Parathyroid adenoma (tissue), 2 donors: Measurements from ENCODE around the gene VAV3.

Source experiments
- H2AFZ ChIP-seq: fragments of 300-600 bp; sonication (generic); one replicate; pipeline ENCODE4 v1.7.0; 2017; ENCODE audit warnings: antibody characterized with exemption, mild to moderate bottlenecking
- H3K27ac ChIP-seq: fragments of 300-600 bp; sonication (generic); one replicate; pipeline ENCODE4 v1.7.0; 2017
- H3K27me3 ChIP-seq: fragments of 300-600 bp; sonication (generic); one replicate; pipeline ENCODE4 v1.7.0; 2017; ENCODE audit warnings: low read length; ENCODE audit not compliant: control insufficient read depth, insufficient read depth
- H3K36me3 ChIP-seq: fragments of 300-600 bp; sonication (generic); one replicate; pipeline ENCODE4 v1.7.0; 2017; ENCODE audit warnings: low read length; ENCODE audit not compliant: control insufficient read depth, insufficient read depth
- H3K4me1 ChIP-seq: fragments of 300-600 bp; sonication (generic); one replicate; pipeline ENCODE4 v1.7.0; 2017; ENCODE audit warnings: control low read depth
- H3K4me2 ChIP-seq: fragments of 300-600 bp; sonication (generic); one replicate; pipeline ENCODE4 v1.7.0; 2017; ENCODE audit warnings: low read length
- H3K4me3 ChIP-seq: fragments of 300-600 bp; sonication (generic); one replicate; pipeline ENCODE4 v1.7.0; 2017; ENCODE audit warnings: low read depth, low read length
- H3K79me2 ChIP-seq: fragments of 300-600 bp; sonication (generic); one replicate; pipeline ENCODE4 v1.7.0; 2017; ENCODE audit warnings: control low read depth
- H3K9ac ChIP-seq: fragments of 300-600 bp; sonication (generic); one replicate; pipeline ENCODE4 v1.7.0; 2017; ENCODE audit warnings: mild to moderate bottlenecking
- H3K9me3 ChIP-seq: fragments of 300-600 bp; sonication (generic); one replicate; pipeline ENCODE4 v1.7.0; 2017; ENCODE audit warnings: low read length; ENCODE audit not compliant: control insufficient read depth
- CTCF ChIP-seq: fragments of 300-600 bp; sonication (generic); IDR thresholded peaks from one replicate; pipeline ENCODE4 v1.7.0; 2017; ENCODE audit warnings: antibody characterized with exemption, mild to moderate bottlenecking
- donor health status: primary hyperparathyroidism.

VAV3 gene

GRCh38 chr1:107914119-107914765 lies 50.7 kb downstream of the VAV3 start:
- Histone ChIP-seq H3K9ac (no peak overlapping the region), H3K36me3 (no peaks in the 10 kb centered on the region), H3K27ac (no peak overlapping the region), H3K27me3 (no peaks in the 10 kb centered on the region), H3K4me1 (no peaks in the 10 kb centered on the region), H3K79me2 (no peaks in the 10 kb centered on the region), H3K9me3 (no peaks in the 10 kb centered on the region), H3K4me2 (no peak overlapping the region), H2AFZ (no peak overlapping the region), H3K4me3 (no peak overlapping the region)
- TF ChIP-seq CTCF: no peak

- Histone ChIP-seq H3K4me3 (no peak overlapping the region), H2AFZ (no peak overlapping the region), H3K36me3 (no peaks in the 10 kb centered on the region), H3K4me2 (no peak overlapping the region), H3K27ac (no peak overlapping the region), H3K9ac (no peak overlapping the region), H3K4me1 (no peaks in the 10 kb centered on the region), H3K9me3 (no peaks in the 10 kb centered on the region), H3K79me2 (no peaks in the 10 kb centered on the region), H3K27me3 (no peaks in the 10 kb centered on the region)
- no peak for TF ChIP-seq CTCF
Measured at GRCh38 chr1:107912656-107913055, 52.3 kb downstream of the VAV3 start.

GRCh38 chr1:107900090-107900945 lies 64.7 kb downstream of the VAV3 start:
- TF ChIP-seq CTCF: no peak
- Histone ChIP-seq H3K79me2 (no peaks in the 10 kb centered on the region), H3K4me2 (no peak overlapping the region), H2AFZ (no peak overlapping the region), H3K27ac (no peak overlapping the region), H3K27me3 (no peaks in the 10 kb centered on the region), H3K4me1 (no peaks in the 10 kb centered on the region), H3K4me3 (no peak overlapping the region), H3K9ac (no peak overlapping the region), H3K36me3 (no peaks in the 10 kb centered on the region), H3K9me3 (no peaks in the 10 kb centered on the region)

GRCh38 chr1:107899655-107900054 lies 65.3 kb downstream of the VAV3 start:
- Histone ChIP-seq H3K79me2 (no peaks in the 10 kb centered on the region), H3K9me3 (no peaks in the 10 kb centered on the region), H2AFZ (no peak overlapping the region), H3K27ac (no peak overlapping the region), H3K36me3 (no peaks in the 10 kb centered on the region), H3K27me3 (no peaks in the 10 kb centered on the region), H3K4me1 (no peaks in the 10 kb centered on the region), H3K4me3 (no peak overlapping the region), H3K9ac (no peak overlapping the region), H3K4me2 (no peak overlapping the region)
- no peak for TF ChIP-seq CTCF
